GM19351 (cell line): Measurements from ENCODE around the gene RAD51.
A peak's percentile ranks its signal among the peaks of the same experiment; 100 is the strongest.

Source experiments
- ATAC-seq: cut with Tn5 transposase; IDR thresholded peaks from one replicate; pipeline ENCODE4 v1.9.1; 2021; ENCODE audit warnings: mild to moderate bottlenecking, moderate library complexity; ENCODE audit not compliant: unreplicated experiment

Gene RAD51

DNA sequence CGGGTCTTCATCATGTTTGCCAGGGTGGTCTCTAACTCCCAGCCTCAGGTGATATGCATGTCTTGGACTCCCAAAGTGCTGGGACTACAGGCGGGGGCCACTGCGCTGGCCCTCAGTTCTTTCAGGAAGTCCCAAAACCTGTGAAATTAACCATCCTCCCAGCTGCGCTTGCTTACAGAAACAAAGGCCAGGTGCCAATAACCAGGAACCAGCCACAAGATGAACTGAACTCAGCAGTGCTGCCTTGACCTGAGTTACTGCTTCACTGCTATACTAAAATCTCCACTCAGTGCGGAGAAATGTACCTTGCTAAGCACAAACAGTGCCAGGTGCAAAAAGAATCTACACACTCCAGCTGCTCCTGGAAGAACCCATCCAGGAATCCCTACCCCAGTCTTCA lies 65.0 kb downstream of the RAD51 start:
- ATAC-seq, result no peak

DNA sequence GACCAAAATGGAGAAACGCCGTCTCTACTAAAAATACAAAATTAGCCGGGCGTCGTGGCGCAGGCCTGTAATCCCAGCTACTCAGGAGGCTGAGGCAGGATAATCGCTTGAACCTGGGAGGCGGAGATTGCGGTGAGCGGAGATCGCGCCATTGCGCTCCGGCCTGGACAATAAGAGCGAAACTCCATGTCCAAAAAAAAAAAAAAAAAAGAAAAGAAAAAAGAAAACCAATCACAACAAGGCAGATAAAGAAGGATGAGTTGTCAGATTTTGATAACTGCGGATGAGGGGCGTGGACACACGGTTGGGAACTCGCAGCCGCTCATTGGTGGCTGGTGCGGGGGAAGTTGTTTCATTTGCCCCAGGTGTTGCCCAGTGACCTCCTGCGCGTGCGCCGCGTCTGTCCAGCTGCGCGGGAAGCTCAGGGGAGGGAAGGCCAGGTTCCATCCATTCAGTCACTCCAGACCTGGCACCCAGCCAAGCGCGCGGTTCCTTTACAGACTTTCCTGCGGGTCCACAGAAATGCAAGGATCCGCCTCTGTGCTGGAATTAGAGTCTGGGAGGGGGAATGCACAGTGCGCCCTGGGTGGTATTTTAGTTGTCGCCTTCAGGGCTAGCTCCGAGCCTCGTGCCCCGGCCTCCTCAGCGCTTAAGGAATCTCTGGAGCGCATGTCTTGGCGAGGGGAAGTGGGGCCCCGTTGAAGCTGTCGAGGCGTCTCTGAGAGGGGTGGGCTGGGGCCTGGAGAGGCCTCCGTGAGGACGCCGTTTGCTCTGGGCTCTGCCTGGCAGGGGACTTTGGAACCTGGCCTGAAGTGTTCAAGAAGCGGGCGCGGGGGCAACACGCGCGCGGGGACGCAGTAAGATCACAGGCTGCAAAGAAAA lies 68.2 kb downstream of the RAD51 start:
- ATAC-seq, result no peak

DNA sequence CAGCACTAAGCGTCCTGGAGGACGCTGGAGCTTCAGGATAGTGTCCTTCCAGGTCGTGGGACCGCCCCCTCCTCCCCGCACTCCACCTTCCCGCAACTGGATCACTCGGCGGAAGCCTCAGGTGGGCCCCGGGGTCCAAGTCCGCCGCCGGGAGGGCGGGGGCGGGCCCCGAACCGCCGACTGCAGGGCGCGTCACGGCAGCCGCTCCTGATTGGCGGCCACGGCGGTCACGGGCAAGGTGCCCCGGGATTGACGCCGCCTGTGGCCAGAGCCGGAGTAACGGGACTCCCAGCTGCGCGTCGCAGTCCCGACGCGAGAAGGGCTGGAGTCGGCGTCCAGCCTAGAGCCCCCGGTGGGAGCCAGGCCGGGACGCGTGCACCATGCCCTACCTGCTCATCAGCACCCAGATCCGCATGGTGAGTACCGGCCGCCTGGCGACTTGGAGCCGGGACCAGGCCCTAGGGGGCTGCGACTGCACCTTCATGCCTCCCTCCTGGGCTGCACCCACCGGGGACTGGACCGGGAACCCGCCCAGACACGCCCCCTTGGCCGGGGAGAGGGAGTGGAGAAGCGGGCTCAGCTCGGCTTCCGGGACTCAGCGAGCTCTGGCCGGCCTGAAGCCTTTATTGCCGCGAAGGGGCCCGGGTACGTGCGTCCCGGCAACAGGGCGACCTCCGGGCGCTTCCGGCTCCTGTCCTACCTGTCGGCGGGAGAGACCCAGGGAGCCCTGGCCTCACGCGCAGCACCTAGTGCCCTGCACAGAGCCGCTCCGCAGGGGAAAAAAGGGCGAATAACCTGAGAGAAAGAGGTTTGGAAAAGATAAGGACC lies 69.0 kb downstream of the RAD51 start, which contains the start of gene GCHFR:
Gene GCHFR, plus strand, starts transcription at position 268 of the 828 bp plus-strand sequence. Its CDS starts 113 bp downstream, at position 381.
- ATAC-seq, result peak; percentile 59

DNA sequence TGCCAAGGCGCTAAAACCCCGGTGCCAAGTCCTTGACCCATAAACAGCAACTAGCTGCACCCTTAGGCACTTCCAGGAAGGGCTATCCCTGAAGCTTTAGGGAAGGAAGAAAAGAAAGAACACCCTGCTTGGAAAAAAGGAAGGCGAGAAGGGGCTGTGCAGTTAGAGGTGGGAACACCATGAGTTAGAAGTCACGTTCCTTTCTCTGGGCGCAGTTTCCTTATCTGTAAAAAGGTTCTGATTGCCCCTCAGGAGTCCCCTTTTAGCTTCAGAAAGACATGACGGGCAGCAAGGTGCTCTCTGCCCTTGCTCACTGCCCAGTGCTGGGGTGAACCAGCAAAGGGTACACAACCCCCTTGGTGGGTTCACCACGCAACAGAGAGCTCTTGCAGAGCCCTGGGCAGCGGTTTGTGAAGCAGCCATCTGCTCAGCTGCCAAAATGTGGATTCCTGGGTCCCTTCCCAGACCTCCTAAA lies 69.7 kb downstream of the RAD51 start:
- no peak for ATAC-seq

DNA sequence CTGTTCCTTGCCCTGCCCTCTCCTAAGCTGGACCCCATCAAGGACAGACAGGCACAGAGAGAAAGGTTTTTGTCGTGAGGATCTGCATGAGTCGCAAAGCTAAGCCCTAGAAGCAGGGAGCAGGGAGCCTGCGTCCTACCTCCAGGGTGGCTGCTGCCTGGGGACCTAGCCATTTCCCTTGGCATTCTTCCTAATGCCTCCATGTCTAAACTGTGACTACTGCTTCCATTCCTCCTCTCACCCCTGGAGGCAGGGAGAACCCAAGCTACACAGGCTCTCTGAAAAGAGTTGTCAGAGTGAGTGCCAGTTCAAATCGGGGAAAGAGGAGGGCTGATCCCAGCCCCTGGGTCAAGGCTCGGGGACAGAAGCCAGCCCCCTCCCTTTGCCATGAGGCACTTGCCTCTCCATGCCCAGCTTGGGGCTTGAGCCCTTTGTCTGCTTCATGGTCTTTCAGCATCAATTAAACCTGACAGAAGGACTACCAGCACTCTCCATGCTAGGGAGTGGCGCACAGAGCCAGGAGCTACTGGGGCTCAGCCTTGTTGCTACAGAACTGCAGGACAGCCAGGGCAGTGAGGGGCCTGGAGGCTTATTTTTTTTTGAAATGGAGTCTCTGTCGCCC lies 71.3 kb downstream of the RAD51 start:
- no peak for ATAC-seq

DNA sequence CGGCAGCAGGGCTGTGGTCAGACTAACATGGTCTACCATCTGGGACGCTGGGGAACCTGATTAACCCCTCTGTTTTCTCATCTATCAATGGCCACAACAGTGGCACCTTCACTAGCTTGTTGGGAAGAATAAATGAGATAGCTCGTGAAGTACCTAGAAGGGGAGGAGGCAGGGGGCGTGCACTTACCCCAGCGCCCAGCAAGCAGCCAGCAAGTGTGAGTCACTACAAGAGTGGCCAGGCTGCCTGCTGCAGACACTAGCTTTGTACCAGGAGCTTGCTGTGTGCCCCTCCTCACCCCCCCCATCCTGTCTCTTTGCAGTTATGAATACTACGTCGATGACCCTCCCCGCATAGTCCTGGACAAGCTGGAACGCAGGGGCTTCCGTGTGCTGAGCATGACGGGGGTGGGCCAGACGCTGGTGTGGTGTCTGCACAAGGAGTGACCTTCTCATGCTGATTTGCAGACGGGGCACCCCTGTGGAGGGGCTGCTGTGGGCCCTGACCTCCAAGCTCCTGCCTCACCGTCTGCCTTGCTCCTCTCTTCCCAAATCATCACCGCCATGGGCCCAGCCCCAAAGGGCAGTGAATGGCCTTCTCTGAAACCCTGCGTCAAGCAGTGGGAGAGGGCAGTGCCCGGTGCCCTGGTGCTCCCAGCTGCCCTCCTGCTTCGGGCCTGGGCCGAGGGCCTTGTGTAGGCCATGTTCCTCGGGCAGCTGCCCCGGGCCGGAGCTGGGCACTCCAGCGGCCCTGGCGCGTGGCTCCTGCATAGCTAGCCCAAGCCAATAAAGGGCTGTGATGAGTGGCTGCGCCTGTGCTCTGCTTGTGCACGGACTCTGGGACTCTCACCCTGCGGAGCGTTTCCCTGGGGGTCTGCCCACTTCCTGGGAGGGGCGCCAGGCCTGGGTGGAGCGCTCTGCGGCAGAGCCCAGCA lies 72.2 kb downstream of the RAD51 start:
- ATAC-seq, result no peak

DNA sequence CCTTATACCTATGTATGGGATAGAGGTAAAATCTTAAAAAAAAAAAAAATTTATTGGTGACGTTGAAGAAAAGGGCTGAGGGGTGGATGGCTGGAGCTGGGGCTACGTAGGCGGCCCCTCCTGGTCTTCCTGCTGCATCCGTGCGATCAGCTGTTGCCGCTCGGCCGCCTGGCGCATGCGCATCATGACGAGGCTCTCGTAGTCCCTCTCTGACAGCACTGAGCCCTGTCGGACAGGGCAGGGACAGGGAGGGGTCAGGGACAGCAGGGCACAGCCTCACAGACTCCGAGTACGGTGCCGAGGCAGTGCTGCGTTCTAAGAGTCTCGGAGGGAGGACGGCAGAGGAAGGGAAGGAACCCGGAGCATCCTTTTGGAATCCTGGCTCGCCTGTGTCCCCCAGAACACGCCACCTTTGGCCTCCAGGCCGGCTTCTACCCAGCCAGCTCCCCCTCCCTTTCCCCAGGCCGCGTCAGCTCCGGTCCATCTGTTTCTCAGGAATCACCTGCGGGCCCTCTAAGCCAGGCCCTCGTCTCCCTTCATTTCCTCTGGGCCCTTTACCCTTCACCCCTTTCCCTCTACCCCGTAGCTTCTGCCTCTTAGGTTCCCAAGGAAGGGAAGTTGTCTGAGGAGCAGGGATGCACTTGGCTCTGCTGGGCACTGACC lies 73.0 kb downstream of the RAD51 start:
- ATAC-seq, result no peak

DNA sequence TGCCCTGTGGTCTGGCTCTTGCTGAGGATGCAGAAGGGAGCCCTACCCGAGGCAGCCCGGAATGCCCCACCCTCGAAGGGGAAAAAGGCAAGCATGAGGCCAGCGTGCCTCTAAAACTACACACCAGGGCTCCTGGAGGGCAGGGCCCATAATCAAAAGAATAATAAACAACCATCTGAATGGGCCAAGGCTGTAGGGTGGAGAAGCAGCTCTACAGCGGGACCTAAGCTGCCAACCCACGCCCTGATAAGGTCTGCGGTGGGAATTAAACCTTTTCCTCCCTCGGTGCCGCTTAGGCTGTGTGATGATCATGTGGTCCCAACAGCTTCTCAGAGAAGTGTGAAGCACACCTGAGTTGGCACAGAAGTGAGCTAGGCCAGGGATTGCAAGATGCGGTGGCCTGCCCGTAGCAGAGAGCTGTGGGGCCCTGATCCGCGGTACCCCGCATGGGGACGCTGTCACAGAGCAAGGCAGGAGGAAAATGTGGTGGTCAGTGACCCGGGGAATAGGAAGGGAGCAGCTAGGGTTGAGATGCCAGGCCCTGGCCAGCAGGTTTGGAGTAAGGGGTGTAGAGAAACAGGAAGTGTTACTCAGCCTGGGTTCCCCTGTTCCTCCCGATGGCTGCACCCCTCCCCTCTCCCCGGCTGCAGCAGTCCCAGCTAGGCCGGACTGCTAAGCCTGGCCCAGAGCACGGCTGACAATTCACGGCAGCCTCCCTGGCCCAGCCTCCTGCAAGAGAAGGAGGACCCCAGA lies 73.7 kb downstream of the RAD51 start:
- no peak for ATAC-seq

DNA sequence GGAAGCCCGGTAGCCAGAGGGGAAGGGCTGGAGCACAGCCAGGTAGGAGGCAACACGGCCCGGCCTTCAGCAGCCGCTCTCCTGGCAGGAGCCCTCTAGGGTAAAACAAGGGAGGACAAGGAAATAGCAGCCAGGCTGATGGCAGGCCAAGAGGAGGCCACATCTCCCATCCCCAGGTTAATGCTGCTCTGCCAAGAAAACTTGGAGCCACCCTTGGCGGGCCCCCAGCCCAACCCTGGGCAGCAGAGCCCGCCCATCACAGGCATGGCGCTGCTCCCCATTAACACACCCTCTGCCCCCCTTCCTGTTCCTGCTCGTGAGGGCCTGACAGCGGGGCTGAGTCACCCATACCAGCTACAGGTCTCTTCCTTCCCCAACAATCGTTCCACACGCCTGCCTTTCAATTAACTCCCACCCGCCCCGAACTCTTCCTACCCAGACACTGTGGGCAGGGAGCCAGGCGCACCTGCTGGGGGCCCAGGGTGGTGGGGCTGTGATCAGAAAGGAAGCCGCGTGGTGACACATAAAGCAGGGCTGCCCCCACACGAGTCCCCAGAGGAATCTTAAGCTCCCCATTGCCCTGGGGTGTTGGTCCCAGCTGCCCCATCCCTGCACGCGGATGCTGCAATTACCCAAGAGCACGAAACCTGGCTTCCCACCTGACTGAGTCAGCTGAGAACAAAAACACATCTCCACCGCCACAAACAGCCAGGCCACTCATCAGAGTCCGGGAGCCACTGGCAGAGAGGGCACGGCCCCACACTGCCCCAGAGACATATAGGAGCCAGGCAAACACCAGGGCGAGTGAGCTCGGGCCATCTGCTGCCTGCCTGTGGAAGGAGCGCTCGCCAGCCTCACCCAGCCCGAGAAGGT lies 74.5 kb downstream of the RAD51 start, which contains the start of gene C15orf62:
Gene C15orf62, plus strand, starts transcription at position 707 of the 873 bp plus-strand sequence. CDS start 516 bp downstream, outside the sequence.
- peak; percentile 48 for ATAC-seq

DNA sequence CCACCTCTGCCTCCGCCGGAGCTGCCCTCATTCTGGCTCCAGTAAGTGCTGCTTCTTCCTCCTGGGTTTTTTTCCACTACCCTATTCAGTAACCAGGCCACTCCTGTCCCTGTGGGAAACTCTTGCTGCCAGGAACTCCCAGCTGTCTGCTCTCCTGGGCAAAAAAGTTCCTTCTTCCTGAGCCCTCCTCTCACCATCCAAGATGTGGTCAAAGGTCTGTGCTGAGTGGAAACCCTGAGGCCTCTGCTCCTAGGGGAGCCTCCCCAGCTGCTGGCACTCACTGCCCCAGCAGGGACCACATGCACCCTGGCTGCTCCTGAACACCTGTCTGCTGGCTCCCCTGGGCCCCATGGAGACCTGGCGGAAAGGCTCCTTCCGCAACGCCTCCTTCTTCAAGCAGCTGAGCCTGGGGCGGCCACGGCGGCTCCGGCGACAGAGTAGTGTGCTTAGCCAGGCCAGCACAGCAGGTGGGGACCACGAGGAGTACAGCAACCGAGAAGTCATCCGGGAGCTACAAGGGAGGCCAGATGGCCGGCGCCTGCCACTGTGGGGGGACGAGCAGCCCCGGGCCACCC lies 75.3 kb downstream of the RAD51 start:
- ATAC-seq, result no peak

DNA sequence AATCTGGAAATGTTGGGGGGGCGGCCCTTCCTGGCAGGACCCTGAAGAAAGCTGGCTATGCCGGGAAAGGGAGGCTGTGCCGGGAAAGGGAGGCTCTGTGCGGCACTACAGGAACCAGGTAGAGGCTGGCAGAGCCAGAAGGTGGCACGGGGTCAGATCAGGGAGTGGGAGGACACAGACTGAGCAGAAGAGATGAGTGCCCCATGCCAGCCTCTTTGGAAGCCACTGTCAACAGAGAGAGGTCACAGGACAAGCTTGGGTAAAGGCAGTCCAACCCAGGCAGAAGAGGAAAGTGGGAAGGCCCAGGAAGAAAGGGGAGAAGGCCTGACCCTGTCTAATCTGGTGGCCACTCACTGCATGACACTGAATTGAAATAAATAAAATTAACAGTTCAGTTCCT lies 76.3 kb downstream of the RAD51 start:
- no peak for ATAC-seq

DNA sequence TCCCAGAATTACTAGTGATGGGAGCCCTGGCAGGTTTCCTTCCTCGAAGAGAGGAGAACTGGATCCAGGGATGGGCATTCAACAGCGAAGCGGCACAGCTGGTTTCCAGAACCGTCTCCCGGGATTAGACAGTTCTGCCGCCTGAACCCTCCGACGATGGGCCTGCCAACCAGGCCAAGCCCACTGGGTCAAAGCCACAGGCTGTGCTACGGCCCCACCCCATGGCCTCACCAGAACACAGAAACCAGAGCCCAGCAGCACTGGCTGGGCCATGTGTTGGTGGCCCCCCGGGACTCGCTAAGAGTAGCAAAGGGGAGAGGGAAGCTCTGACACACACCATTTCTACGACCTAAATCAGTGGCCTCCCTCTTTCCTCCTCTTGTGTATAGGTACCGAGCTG lies 77.0 kb downstream of the RAD51 start:
- no peak for ATAC-seq

DNA sequence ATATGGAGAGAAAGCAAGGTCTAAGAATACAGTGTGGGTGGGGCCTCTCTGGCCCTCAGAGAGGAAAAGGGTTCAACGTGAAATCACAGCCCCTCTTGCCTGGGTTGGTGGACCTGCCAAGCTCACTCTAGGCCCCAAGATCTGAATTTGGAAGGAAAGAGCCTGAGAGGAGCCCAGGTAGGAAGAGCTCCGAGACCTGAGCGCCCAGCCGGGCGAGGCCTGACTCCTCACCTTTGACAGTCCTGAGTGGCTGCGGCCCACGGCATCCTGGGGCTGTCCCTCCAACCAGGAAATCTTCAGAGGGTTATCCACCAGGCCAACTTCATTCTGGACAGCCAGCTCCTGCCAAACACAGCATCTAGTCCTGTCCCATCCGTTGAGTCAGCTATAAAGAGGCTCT lies 78.5 kb downstream of the RAD51 start:
- ATAC-seq, result no peak

DNA sequence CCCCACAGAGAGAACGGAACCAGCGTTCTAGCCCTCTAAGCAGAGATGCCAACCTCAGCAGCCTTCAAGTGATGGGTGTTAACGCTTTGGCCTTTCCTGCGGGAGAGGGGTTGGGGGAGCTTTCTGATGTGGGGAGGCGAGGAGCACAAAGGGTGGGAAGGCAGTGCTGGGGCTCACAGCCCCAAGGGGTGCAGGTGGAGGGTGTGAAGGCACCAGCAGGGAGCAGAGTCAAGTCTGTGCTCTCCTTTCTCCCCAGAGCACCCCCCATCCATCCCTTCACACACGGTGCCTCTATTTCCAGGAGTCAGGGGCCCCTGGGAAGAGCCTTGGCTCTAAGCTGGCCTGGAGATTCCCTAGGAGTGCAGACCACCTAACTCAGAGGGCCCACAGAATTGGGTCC lies 78.9 kb downstream of the RAD51 start:
- ATAC-seq, result no peak

DNA sequence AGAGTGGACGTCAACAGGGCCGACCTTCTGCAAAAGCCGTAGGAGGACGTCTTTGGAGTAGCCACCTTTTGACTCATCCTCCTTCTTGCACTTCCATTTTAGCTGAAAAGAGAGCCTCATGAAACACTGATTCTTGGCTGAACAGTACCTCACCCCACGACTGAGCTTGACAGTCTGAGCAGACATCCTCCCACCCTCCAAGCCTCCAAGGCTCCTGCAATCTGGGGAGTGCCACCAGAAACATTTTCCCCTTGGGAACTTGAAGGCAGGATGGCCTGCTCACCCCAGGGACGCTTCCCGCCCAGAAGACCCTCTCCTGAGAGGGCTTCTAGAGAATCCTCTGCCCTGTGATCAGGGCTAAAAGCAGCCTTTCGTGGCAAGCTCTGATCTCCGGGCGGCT lies 80.0 kb downstream of the RAD51 start:
- no peak for ATAC-seq

DNA sequence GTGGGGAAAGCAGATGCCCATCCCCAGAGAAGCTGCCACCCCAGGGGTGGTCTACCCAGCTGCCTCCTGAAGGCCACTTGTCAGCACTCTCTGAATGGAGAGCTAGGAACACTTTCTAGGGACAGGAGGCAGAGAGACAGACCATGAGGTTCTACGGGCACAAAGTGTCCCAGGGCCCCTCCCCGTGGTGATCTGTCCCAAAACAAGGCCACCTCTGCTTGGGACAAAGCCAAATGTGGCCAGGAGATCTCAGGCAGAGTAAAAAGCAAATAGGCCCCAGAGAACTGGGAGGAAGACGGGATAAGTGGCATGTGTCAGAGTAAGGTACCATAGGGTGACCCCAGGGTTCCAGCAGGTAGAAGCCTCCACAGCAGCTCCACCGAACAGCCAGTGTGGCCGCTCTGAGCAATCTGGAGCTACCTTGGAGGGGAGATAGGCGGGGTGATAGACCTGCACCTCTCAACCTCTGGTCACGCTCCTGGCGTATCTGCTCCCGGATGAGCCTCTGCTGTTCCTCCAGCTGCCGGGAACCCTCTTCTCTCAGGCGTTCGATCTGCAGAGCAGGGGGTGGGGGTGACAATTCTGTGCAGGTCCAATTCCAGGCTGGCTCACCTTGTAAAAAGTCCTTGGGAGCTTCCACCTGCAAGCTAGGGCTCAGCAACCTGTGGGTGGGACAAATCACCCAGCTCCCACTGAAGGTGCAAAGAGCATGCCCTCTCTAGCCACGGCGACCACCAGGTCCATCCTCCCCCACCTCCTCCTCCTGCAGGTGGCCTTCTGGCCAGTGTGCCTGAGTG lies 81.0 kb downstream of the RAD51 start:
- ATAC-seq, result no peak
